DOHH2 (cell line): ENCODE results near the gene MYLK.
"Not testable (repeated sequence)": the region's sequence is repeated elsewhere in the genome, so short reads cannot be mapped to it uniquely, and the experiment has no call there.

Experiments used
- EZH2phosphoT487 ChIP-seq: fragments of 200-600 bp; sonication (generic); IDR thresholded peaks from 2 replicates; pipeline ENCODE4 v1.6.1; 2017; ENCODE audit warnings: borderline replicate concordance, mild to moderate bottlenecking, antibody characterized with exemption, low read length, moderate library complexity, mixed read lengths
- TF ChIP-seq, protein P1 (sequence below): fragments of 200-600 bp; sonication (generic); IDR thresholded peaks from one replicate; pipeline ENCODE4 v1.5.1; 2014; ENCODE audit warnings: antibody characterized with exemption, mild to moderate bottlenecking, low read depth, low read length; ENCODE audit not compliant: poor library complexity, severe bottlenecking

DNA sequence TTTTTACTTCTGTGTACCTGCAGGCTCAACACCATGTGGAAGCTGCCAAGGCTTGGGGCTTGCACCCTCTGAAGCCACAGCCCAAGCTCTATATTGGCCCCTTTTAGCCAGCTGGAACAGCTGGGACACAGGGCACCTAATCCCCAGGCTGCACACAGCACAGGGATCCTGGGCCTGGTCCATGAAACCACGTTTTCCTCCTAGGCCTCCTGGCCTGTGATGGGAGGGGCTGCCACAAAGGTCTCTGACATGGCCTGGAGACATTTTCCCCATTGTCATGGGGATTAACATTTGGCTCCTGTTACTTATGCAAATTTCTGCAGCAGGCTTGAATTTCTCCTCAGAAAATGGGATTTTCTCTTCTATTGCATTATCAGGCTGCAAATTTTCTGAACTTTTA is 6.9 kb upstream of the MYLK start:
- TF ChIP-seq, protein P1, sequence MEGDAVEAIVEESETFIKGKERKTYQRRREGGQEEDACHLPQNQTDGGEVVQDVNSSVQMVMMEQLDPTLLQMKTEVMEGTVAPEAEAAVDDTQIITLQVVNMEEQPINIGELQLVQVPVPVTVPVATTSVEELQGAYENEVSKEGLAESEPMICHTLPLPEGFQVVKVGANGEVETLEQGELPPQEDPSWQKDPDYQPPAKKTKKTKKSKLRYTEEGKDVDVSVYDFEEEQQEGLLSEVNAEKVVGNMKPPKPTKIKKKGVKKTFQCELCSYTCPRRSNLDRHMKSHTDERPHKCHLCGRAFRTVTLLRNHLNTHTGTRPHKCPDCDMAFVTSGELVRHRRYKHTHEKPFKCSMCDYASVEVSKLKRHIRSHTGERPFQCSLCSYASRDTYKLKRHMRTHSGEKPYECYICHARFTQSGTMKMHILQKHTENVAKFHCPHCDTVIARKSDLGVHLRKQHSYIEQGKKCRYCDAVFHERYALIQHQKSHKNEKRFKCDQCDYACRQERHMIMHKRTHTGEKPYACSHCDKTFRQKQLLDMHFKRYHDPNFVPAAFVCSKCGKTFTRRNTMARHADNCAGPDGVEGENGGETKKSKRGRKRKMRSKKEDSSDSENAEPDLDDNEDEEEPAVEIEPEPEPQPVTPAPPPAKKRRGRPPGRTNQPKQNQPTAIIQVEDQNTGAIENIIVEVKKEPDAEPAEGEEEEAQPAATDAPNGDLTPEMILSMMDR, result not testable (repeated sequence)
- TF ChIP-seq EZH2phosphoT487, result not testable (repeated sequence)
